ENCODE results near the gene GPR39. TPM values are rescaled to one million over a fixed set of nuclear protein-coding genes. Genes with fewer than 3 reads are reported as not detected.

The GPR39 gene
- total RNA-seq, 2 experiments from 2014 or later, result 0.13 TPM; not detected in 1

GRCh38 chr2:132606649-132607048, 190.0 kb downstream of the GPR39 start:
- Histone ChIP-seq H3K4me3 (ENCODE audit: low read depth, low read length, poor library complexity, severe bottlenecking) (no peak overlapping the region), H3K79me2 (ENCODE audit: insufficient read depth, low read depth, low read length) (no peaks in the 10 kb centered on the region), H3K4me1 (ENCODE audit: insufficient read depth, low read length, poor library complexity, severe bottlenecking) (no peaks in the 10 kb centered on the region), H3K9me2 (ENCODE audit: insufficient read depth, low read length) (no peaks in the 10 kb centered on the region), H2AFZ (ENCODE audit: low read length) (no peak overlapping the region), H4K20me1 (ENCODE audit: insufficient read depth, low read length) (no peaks in the 10 kb centered on the region), H3K9me3 (ENCODE audit: low read length) (no peaks in the 10 kb centered on the region), H3K27ac (ENCODE audit: low read depth, low read length, poor library complexity, severe bottlenecking) (no peak overlapping the region), H3K4me2 (ENCODE audit: low read length) (no peak overlapping the region), H3K36me3 (ENCODE audit: insufficient read depth, low read length) (no peaks in the 10 kb centered on the region)
- no peak for DNase-seq (ENCODE audit: low spot score)
- CTCF ChIA-PET (ENCODE audit: unreplicated experiment), result no interaction called here
- TF ChIP-seq EZH2phosphoT487 (IDR thresholded peaks at IDR 0.05; ENCODE audit: borderline replicate concordance, low read depth, low read length) (no peak), CTCF (conservative IDR thresholded peaks at IDR 0.05; ENCODE audit: low read length) (no peak)
- intact Hi-C loops (cut with micrococcal nuclease; ENCODE audit: unreplicated experiment), result no loop called here
- BruUV-seq (replicated peaks), result no TSS peak
- POLR2A ChIA-PET, result no interaction called here

DNA sequence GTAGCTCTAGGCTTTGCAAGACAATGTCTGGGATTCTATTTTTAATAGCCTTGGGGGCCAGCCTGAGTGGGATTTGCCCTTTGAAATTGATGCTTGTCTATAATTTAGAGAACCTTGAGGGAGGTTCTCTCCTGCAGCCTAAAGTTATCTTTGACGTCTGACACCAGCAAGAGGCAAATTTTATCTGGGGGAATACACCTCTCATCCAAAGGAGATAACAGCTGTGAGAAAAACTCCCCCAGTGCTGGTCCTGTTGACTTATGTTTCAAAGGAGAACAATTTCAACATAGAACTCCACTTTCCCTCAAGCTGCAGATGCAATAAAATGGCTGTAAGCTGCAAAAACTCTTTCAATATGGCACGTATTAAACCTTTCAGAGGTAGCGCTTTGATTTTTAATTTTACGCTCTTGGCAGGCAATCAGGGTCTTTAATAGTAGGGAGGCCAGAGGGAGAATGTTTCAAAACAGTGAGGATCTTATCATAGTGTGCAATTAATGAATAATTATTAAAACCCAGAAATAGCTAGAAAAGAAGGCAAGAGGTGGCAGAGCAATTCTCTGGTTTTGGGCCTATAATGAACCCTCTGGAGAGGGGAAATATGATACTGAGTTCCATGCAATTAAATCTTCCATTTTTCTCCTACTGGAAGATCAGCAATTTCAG, 191.0 kb downstream of the GPR39 start:
- TF ChIP-seq CTCF (conservative IDR thresholded peaks at IDR 0.05; ENCODE audit: low read length) (no peak), EZH2phosphoT487 (IDR thresholded peaks at IDR 0.05; ENCODE audit: borderline replicate concordance, low read depth, low read length) (no peak)
- H3K4me1 ChIP-seq (ENCODE audit: insufficient read depth, low read length, poor library complexity, severe bottlenecking), result no peaks in the 10 kb centered on the region
- H3K4me3 ChIP-seq (ENCODE audit: low read depth, low read length, poor library complexity, severe bottlenecking), result no peak overlapping the region
- H4K20me1 ChIP-seq (ENCODE audit: insufficient read depth, low read length), result no peaks in the 10 kb centered on the region
- no peaks in the 10 kb centered on the region for H3K9me2 ChIP-seq (ENCODE audit: insufficient read depth, low read length)
- CTCF ChIA-PET (ENCODE audit: unreplicated experiment), result no interaction called here
- no peak overlapping the region for H2AFZ ChIP-seq (ENCODE audit: low read length)
- no peaks in the 10 kb centered on the region for H3K9me3 ChIP-seq (ENCODE audit: low read length)
- intact Hi-C loops (cut with micrococcal nuclease; ENCODE audit: unreplicated experiment), result no loop called here
- no peak for DNase-seq (ENCODE audit: low spot score)
- no peaks in the 10 kb centered on the region for H3K79me2 ChIP-seq (ENCODE audit: insufficient read depth, low read depth, low read length)
- no peak overlapping the region for H3K27ac ChIP-seq (ENCODE audit: low read depth, low read length, poor library complexity, severe bottlenecking)
- POLR2A ChIA-PET, result no interaction called here
- no peaks in the 10 kb centered on the region for H3K36me3 ChIP-seq (ENCODE audit: insufficient read depth, low read length)
- H3K4me2 ChIP-seq (ENCODE audit: low read length), result no peak overlapping the region
- BruUV-seq (replicated peaks), result no TSS peak

- Histone ChIP-seq H3K4me2 (ENCODE audit: low read length) (no peak overlapping the region), H3K9me2 (ENCODE audit: insufficient read depth, low read length) (no peaks in the 10 kb centered on the region), H3K36me3 (ENCODE audit: insufficient read depth, low read length) (no peaks in the 10 kb centered on the region), H3K4me1 (ENCODE audit: insufficient read depth, low read length, poor library complexity, severe bottlenecking) (no peaks in the 10 kb centered on the region), H3K4me3 (ENCODE audit: low read depth, low read length, poor library complexity, severe bottlenecking) (no peak overlapping the region), H3K79me2 (ENCODE audit: insufficient read depth, low read depth, low read length) (no peaks in the 10 kb centered on the region), H3K9me3 (ENCODE audit: low read length) (no peaks in the 10 kb centered on the region), H2AFZ (ENCODE audit: low read length) (no peak overlapping the region), H4K20me1 (ENCODE audit: insufficient read depth, low read length) (no peaks in the 10 kb centered on the region), H3K27ac (ENCODE audit: low read depth, low read length, poor library complexity, severe bottlenecking) (no peak overlapping the region)
- no peak for DNase-seq (ENCODE audit: low spot score)
- CTCF ChIA-PET (ENCODE audit: unreplicated experiment), result no interaction called here
- TF ChIP-seq CTCF (conservative IDR thresholded peaks at IDR 0.05; ENCODE audit: low read length) (no peak), EZH2phosphoT487 (IDR thresholded peaks at IDR 0.05; ENCODE audit: borderline replicate concordance, low read depth, low read length) (no peak)
- POLR2A ChIA-PET, result no interaction called here
- intact Hi-C loops (cut with micrococcal nuclease; ENCODE audit: unreplicated experiment), result no loop called here
- BruUV-seq (replicated peaks), result no TSS peak
Measured at GRCh38 chr2:132608311-132608710, 191.7 kb downstream of the GPR39 start.
